T-helper 2 cell treated with Interferon-gamma antibody and Interleukin-4, amounts not matched to agents 5 μg/mL and 100 μg/mL, for 36 hours (primary cell): Measurements from ENCODE around the gene LPCAT1.
A peak's percentile ranks its signal among the peaks of the same experiment; 100 is the strongest.
"Not testable (repeated sequence)": the region's sequence is repeated elsewhere in the genome, so short reads cannot be mapped to it uniquely, and the experiment has no call there.

Experiments used
- DNase-seq: peaks from one replicate; pipeline ENCODE4 v3.0.0; 2021; ENCODE audit warnings: low spot score
- H3K27ac Mint-ChIP-seq: one replicate; pipeline ENCODE4 v1.8.0; 2021; ENCODE audit warnings: mild to moderate bottlenecking, mixed read lengths
- H3K27me3 Mint-ChIP-seq: one replicate; pipeline ENCODE4 v1.8.0; 2021; ENCODE audit warnings: low read depth, mixed read lengths
- H3K36me3 Mint-ChIP-seq: one replicate; pipeline ENCODE4 v1.8.0; 2021; ENCODE audit warnings: low read depth, mixed read lengths
- H3K4me1 Mint-ChIP-seq: one replicate; pipeline ENCODE4 v1.8.0; 2021; ENCODE audit warnings: low read depth, mixed read lengths
- H3K4me3 Mint-ChIP-seq: one replicate; pipeline ENCODE4 v1.8.0; 2022; ENCODE audit warnings: mild to moderate bottlenecking, moderate library complexity, mixed read lengths
- H3K9me3 Mint-ChIP-seq: one replicate; pipeline ENCODE4 v1.8.0; 2021; ENCODE audit warnings: mixed read lengths

Gene LPCAT1

GRCh38 chr5:1507014-1507375 lies 16.8 kb downstream of the LPCAT1 start:
- no peaks in the 10 kb centered on the region for H3K9me3 Mint-ChIP-seq
- H3K27me3 Mint-ChIP-seq, result no peaks in the 10 kb centered on the region
- H3K4me3 Mint-ChIP-seq, result no peak overlapping the region
- DNase-seq, result no peak
- peaks cover 5% of the 10 kb centered on the region for H3K36me3 Mint-ChIP-seq
- H3K27ac Mint-ChIP-seq, result no peak overlapping the region
- peaks cover 9% of the 10 kb centered on the region for H3K4me1 Mint-ChIP-seq

GRCh38 chr5:1506242-1507013 lies 17.3 kb downstream of the LPCAT1 start:
- Mint-ChIP-seq H3K27ac (no peak overlapping the region), H3K36me3 (peaks cover 4% of the 10 kb centered on the region), H3K4me1 (peaks cover 9% of the 10 kb centered on the region), H3K27me3 (no peaks in the 10 kb centered on the region), H3K4me3 (no peak overlapping the region), H3K9me3 (no peaks in the 10 kb centered on the region)
- no peak for DNase-seq

- Mint-ChIP-seq H3K4me3 (no peak overlapping the region), H3K36me3 (peaks cover 3% of the 10 kb centered on the region), H3K27me3 (no peaks in the 10 kb centered on the region), H3K9me3 (no peaks in the 10 kb centered on the region), H3K27ac (no peak overlapping the region), H3K4me1 (peaks cover 9% of the 10 kb centered on the region)
- no peak for DNase-seq
Measured at GRCh38 chr5:1505506-1506241, 18.1 kb downstream of the LPCAT1 start.

GRCh38 chr5:1505089-1505488 lies 18.7 kb downstream of the LPCAT1 start:
- H3K9me3 Mint-ChIP-seq, H3K27me3 Mint-ChIP-seq, H3K4me1 Mint-ChIP-seq, H3K4me3 Mint-ChIP-seq, DNase-seq, H3K27ac Mint-ChIP-seq, H3K36me3 Mint-ChIP-seq: not testable (repeated sequence)

GRCh38 chr5:1504617-1505016 lies 19.1 kb downstream of the LPCAT1 start:
- DNase-seq, result no peak
- Mint-ChIP-seq H3K27ac (no peak overlapping the region), H3K4me1 (peaks cover 9% of the 10 kb centered on the region), H3K4me3 (no peak overlapping the region), H3K27me3 (no peaks in the 10 kb centered on the region), H3K9me3 (no peaks in the 10 kb centered on the region), H3K36me3 (peaks cover 5% of the 10 kb centered on the region)

- H3K4me1 Mint-ChIP-seq, result peaks cover 8% of the 10 kb centered on the region
- no peak overlapping the region for H3K4me3 Mint-ChIP-seq
- H3K27me3 Mint-ChIP-seq, result no peaks in the 10 kb centered on the region
- no peak for DNase-seq
- peak overlapping the region; percentile 3 for H3K27ac Mint-ChIP-seq
- H3K36me3 Mint-ChIP-seq, result peaks cover 4% of the 10 kb centered on the region
- H3K9me3 Mint-ChIP-seq, result no peaks in the 10 kb centered on the region
Measured at GRCh38 chr5:1504069-1504595, 19.6 kb downstream of the LPCAT1 start.

GRCh38 chr5:1503241-1504068 lies 20.3 kb downstream of the LPCAT1 start:
- H3K4me3 Mint-ChIP-seq, result no peak overlapping the region
- H3K4me1 Mint-ChIP-seq, result peaks cover 8% of the 10 kb centered on the region
- no peaks in the 10 kb centered on the region for H3K9me3 Mint-ChIP-seq
- H3K36me3 Mint-ChIP-seq, result peaks cover 7% of the 10 kb centered on the region
- no peaks in the 10 kb centered on the region for H3K27me3 Mint-ChIP-seq
- no peak for DNase-seq
- H3K27ac Mint-ChIP-seq, result peak overlapping the region; percentile 3

GRCh38 chr5:1502737-1503120 lies 21.0 kb downstream of the LPCAT1 start:
- H3K27ac Mint-ChIP-seq, result no peak overlapping the region
- peaks cover 6% of the 10 kb centered on the region for H3K36me3 Mint-ChIP-seq
- no peaks in the 10 kb centered on the region for H3K9me3 Mint-ChIP-seq
- no peak overlapping the region for H3K4me3 Mint-ChIP-seq
- H3K27me3 Mint-ChIP-seq, result no peaks in the 10 kb centered on the region
- peaks cover 8% of the 10 kb centered on the region for H3K4me1 Mint-ChIP-seq
- no peak for DNase-seq

- no peaks in the 10 kb centered on the region for H3K9me3 Mint-ChIP-seq
- DNase-seq, result no peak
Measured at GRCh38 chr5:1502046-1502736, 21.6 kb downstream of the LPCAT1 start.

GRCh38 chr5:1501372-1502045 lies 22.3 kb downstream of the LPCAT1 start:
- Mint-ChIP-seq H3K4me1 (peaks cover 8% of the 10 kb centered on the region), H3K27ac (no peak overlapping the region), H3K9me3 (no peaks in the 10 kb centered on the region), H3K27me3 (no peaks in the 10 kb centered on the region), H3K4me3 (no peak overlapping the region), H3K36me3 (peaks cover 5% of the 10 kb centered on the region)
- no peak for DNase-seq

More at GRCh38 chr5:1502046-1502736, 21.6 kb downstream of the LPCAT1 start:
- peaks cover 5% of the 10 kb centered on the region for H3K36me3 Mint-ChIP-seq
- no peak overlapping the region for H3K4me3 Mint-ChIP-seq
- no peaks in the 10 kb centered on the region for H3K27me3 Mint-ChIP-seq
- no peak overlapping the region for H3K27ac Mint-ChIP-seq
- peaks cover 8% of the 10 kb centered on the region for H3K4me1 Mint-ChIP-seq

GRCh38 chr5:1500411-1501091 lies 23.2 kb downstream of the LPCAT1 start:
- no peaks in the 10 kb centered on the region for H3K27me3 Mint-ChIP-seq
- H3K9me3 Mint-ChIP-seq, result no peaks in the 10 kb centered on the region
- DNase-seq, result no peak
- H3K4me1 Mint-ChIP-seq, result peaks cover 13% of the 10 kb centered on the region
- no peak overlapping the region for H3K4me3 Mint-ChIP-seq
- H3K36me3 Mint-ChIP-seq, result peaks cover 8% of the 10 kb centered on the region
- peak overlapping the region; percentile 52 for H3K27ac Mint-ChIP-seq

GRCh38 chr5:1499851-1500250 lies 23.9 kb downstream of the LPCAT1 start:
- DNase-seq, result no peak
- H3K4me3 Mint-ChIP-seq, result no peak overlapping the region
- H3K4me1 Mint-ChIP-seq, result peaks cover 20% of the 10 kb centered on the region
- H3K27ac Mint-ChIP-seq, result no peak overlapping the region
- peaks cover 11% of the 10 kb centered on the region for H3K36me3 Mint-ChIP-seq
- no peaks in the 10 kb centered on the region for H3K9me3 Mint-ChIP-seq
- H3K27me3 Mint-ChIP-seq, result no peaks in the 10 kb centered on the region
